Activated CD8-positive, alpha-beta memory T cell treated with anti-CD3 and anti-CD28 coated beads, Interleukin-2, amount 50 U/mL, for 48 hours (primary cell): Measurements from ENCODE around the gene BRIP1.
"Not testable (repeated sequence)": the region's sequence is repeated elsewhere in the genome, so short reads cannot be mapped to it uniquely, and the experiment has no call there.

Experiments used
- DNase-seq: peaks from one replicate; pipeline ENCODE4 v3.0.0-alpha.2; 2020

BRIP1 gene

DNA sequence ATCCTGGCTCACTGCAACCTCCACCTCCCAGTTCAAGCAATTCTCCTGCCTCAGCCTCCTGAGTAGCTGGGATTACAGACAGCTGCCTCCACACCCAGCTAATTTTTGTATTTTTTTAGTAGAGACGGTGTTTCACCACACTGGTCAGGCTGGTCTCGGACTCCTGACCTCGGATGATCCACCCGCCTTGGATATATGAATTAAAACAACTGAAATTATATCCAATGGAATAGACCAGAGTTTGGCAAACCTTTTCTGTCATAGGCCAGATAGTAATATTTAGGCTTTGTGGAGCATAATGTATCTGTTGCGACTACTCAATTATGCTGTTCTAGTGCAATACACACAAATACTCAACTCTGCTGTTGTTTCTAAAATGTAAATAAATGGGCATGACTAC lies 178.5 kb downstream of the BRIP1 start:
- DNase-seq = no peak

DNA sequence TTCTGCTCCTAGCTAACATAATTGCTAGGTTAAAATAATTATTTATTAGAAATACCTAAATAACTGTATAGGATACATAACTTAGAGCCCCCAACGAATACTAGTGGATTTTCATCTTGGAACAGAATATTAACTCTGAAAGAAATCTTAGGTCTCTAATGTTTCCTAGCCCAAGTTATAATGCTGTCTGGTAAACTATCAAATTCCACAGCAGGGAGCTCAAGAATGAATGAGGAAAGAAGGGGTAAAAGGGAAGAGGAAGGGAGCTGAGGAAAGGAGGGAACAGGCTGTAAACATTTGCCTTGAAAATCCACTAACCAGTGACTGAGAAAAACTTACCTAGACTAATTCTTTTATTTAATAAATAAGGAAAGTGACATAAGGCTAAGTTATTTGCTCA lies 179.2 kb downstream of the BRIP1 start:
- DNase-seq = no peak

DNA sequence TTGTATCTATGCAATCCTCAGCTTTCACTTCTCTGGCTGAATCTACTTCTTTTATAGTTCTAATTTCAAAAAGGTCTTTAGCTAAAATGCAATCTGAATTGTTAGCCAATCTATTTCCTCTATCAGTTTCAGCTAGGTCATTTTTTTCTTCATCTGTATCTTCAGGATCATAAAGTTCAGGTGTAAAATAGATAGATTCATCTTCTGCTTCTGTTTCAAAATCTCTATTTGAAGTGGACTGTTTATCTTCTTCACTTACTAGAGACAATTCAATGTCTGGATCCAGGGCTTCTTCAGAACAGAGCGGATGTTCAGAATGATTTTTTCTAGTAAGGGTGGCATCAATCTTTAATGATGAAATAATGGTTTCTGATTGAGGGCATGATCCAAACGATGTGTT lies 179.9 kb downstream of the BRIP1 start:
- DNase-seq = no peak

DNA sequence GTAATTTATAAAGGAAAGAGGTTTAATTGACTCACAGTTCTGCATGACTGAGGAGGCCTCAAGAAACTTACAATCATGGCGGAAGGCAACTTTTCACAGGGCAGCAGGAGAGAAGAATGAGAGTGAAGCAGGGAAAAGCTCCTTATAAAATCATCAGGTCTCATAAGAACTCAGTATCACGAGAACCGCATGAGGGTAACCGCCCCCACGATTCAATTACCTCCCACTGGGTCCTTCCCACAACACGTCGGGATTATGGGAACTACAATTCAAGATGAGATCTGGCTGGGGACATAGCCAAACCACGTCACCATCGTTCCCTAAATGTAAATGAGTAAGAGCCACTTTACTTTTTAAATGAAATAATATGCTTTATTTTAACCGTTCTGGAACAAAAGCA lies 182.4 kb downstream of the BRIP1 start:
- no peak for DNase-seq

DNA sequence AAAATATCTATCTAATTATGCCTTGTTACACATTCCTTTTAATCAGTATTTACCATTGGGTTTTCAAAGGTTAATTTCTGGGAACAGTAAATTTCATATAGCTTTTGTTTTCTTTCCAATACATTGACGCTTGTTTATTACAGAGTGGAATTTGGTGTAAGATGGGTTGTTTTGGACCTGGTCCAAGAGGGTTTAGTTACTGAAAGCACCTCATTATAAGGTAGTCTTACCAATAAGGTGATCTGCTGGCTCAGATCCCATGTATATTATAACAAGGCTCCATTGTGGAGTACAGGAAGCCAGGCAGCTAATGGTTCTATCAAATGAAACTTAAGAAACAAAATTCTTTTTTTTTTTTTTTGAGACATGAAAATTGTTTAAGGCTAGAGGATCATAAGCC lies 185.0 kb downstream of the BRIP1 start:
- no peak for DNase-seq

DNA sequence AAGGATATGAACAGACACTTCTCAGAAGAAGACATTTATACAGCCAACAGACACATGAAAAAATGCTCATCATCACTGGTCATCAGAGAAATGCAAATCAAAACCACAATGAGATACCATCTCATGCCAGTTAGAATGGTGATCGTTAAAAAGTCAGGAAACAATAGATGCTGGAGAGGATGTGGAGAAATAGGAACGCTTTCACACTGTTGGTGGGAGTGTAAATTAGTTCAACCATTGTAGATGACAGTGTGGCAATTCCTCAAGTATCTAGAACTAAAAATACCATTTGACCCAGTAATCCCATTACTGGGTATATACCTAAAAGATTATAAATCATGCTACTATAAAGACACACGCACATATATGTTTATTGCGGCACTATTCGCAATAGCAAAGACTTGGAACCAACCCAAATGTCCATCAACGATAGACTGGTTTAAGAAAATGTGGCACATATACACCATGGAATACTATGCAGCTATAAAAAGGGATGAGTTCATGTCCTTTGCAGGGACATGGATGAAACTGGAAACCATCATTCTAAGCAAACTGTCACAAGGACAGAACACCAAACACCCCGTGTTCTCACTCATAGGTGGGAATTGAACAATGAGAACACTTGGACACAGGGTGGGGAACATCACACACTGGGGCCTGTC lies 186.0 kb downstream of the BRIP1 start:
- DNase-seq = not testable (repeated sequence)

DNA sequence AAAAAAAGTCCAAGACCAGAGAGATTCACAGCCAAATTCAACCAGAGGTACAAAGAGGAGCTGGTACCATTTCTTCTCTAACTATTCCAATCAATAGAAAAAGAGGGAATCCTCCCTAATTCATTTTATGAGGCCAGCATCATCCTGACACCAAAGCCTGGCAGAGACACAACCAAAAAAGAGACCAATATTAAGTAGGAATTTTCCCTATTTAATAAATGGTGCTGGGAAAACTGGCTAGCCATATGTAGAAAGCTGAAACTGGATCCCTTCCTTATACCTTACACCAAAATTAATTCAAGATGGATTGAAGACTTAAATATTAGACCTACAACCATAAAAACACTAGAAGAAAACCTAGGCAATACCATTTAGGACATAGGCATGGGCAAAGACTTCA lies 186.8 kb downstream of the BRIP1 start:
- DNase-seq = not testable (repeated sequence)

DNA sequence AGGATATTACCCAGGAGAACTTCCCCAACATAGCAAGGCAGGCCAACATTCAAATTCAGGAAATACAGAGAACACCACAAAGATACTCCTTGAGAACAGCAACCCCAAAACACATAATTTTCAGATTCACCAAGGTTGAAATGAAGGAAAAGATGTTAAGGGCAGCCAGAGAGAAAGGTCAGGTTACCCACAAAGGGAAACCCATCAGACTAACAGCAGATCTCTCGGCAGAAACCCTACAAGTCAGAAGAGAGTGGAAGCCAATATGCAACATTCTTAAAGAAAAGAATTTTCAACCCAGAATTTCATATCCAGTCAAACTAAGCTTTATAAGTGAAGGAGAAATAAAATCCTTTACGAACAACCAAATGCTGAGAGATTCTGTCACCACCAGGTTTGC lies 188.7 kb downstream of the BRIP1 start:
- not testable (repeated sequence) for DNase-seq

DNA sequence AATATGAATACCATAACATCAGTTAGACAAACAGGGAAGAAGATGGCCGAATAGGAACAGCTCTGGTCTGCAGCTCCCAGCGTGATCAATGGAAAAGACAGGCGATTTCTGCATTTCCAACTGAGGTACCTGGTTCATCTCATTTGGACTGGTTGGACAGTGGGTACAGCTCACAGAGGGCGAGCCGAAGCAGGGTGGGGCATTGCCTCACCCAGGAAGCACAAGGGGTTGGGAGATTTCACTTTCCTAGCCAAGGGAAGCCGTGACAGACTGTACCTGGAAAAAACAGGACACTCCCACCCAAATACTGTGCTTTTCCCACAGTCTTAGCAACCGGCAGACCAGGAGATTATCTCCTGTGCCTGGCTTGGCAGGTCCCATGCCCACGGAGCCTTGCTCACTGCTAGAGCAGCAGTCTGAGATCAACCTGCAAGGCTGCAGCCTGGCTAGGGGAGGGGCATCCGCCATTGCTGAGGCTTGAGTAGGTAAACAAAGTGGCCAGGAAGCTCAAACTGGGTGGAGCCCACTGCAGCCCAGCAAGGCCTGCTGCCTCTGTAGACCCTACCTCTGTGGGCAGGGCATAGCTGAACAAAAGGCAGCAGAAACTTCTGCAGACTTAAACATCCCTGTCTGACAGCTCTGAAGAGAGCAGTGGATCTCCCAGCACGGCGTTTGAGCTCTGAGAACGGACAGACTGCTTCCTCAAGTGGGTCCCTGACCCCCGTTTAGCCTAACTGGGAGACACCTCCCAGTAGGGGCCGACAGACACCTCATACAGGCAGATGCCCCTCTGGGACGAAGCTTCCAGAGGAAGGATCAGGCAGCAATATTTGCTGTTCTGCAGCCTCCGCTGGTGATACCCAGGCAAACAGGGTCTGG lies 190.1 kb downstream of the BRIP1 start:
- DNase-seq = not testable (repeated sequence)

DNA sequence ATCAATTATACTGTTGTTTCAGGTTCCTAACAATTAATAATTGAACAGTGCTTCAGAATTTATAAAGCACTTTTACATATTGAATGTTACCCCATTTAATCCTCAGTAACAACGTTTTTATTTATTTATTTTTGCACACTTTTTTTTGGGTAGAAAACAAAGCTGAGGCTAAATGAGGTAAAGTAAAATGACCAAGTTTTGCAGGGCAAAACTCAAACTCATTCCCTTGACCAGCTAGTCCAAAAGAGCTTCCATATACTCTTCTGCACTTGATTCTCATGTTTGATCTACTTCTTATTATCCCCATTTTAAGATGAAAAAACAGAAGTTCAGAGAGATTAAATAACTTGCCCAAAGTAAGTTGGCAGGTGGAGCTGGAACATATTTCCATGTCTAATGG lies 191.2 kb downstream of the BRIP1 start:
- DNase-seq = no peak

DNA sequence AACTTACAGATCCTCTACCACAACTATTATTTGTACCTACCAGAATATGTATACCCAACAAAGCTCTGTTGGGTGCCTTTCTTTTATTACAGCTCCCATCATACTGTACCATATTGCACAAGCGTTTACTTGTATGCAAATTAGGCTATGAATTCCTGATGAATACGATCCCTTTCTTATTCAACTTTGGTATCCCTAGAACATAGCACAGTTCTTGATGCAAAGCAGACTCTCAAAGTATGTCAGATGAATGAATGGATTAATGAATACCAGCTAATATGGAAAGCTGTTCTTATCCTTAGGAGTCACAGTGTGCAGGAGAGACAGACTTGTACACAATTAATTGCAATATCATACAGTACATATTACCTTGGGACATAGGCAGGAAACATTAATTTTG lies 192.6 kb downstream of the BRIP1 start:
- DNase-seq = no peak

DNA sequence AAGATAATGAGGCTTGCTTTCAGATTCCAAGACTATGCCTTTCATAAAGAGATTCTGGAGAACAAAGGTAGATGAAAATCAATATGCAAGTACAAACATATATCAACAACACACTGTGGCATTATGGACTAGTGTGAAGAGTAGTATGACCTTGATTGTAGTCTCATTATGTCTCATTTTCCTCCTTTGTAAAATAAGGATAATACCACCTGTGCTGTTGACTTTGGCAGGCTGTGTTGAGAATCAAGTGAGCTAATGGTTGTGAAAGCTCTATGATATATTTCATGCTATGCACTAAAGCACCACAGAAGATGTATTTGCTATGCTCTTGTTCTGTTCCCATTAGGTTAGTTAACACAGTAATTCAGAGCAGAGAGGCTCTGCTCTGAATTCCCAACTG lies 193.8 kb downstream of the BRIP1 start:
- no peak for DNase-seq

DNA sequence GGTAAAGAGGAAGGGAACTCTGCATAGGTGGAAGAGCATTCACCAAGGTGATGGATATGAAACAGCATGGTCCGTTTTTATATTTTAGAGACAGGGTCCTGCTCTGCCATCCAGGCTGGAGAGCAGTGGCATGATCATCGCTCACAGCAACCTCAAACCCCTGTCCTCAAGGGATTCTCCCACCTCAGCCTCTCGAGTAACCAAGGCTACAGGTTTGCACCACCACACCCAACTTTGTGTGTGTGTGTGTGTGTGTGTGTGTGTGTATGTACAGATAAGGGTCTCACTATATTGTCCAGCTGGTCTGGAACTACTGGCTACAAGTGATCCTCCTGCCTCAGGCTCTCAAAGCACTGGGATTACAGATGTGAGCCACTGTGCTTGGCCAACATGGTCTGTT lies 194.8 kb downstream of the BRIP1 start:
- DNase-seq = no peak

DNA sequence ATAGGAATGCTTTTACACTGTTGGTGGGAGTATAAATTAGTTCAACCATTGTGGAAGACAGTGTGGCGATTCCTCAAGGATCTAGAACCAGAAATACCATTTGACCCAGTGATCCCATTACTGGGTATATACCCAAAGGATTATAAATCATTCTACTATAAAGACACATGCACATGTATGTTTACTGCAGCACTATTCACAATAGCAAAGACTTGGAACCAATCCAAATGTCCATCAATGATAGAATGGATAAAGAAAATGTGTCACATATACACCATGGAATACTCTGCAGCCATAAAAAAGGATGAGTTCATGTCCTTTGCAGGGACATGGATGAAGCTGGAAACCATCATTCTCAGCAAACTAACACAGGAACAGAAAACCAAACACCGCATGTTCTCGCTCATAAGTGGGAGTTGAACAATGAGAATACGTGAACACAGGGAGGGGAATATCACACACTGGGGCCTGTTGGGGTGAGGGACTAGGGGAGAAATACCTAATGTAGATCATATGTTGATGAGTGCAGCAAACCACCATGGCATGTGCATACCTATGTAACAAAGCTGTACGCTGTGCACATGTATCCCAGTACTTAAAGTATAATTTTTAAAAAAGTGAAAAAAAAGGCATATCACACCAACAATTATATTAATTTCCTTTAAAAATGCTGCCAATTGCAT lies 196.8 kb downstream of the BRIP1 start:
- DNase-seq = not testable (repeated sequence)

DNA sequence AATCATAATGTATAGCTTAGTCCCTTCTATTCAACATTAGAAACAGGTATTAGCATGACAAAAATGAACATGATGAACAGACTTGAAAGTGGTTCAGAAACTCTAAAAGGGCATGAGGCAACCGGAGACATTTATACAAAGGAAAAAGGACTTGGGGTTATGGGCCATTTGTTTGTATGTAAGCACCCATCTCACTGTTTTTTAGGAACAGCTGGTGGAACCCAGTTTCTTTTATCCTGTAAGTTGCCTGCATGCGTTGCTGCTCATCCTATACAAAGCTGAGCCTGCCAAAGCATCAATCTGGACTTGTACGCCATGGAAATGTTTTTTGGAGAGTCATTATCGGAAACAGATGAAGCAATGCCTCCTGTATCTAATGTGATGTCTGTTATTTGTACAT lies 200.0 kb downstream of the BRIP1 start:
- no peak for DNase-seq

DNA sequence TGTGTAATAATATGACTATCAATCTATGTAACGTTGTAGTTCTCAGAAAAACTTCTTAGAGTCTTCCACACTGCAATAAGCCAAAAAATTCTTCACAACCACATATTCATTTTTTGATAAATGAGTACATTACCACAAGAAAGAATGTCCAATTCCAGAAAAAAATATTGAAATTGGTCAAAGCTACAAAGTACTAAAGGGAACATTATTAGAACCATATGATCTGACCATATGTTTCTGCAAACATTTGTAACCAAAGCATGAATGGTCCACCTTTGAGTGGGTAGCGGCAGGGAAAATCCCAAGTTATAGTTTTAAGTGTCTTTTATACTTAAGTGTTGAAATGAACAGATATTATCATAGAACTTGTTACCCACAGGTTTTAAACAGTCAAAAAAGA lies 200.6 kb downstream of the BRIP1 start:
- DNase-seq = no peak

DNA sequence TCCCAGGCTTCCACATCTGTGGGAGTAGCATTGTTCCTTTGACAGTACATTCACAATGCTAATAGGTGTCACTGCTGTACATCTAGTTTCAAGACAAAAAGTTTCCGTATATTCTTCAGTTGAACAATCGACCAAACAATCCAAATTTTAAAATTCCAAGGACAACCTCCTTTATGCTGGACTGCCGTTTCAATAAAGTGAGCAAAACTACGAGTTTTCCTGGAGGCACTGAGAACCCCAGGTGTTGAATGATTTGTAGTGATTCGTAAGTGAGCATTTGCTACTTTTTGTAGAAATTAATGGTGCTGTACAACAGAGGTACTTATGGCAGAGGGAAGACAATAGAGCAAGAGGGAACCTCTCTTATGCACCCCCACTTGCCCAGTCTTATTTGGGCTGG lies 201.1 kb downstream of the BRIP1 start:
- no peak for DNase-seq

DNA sequence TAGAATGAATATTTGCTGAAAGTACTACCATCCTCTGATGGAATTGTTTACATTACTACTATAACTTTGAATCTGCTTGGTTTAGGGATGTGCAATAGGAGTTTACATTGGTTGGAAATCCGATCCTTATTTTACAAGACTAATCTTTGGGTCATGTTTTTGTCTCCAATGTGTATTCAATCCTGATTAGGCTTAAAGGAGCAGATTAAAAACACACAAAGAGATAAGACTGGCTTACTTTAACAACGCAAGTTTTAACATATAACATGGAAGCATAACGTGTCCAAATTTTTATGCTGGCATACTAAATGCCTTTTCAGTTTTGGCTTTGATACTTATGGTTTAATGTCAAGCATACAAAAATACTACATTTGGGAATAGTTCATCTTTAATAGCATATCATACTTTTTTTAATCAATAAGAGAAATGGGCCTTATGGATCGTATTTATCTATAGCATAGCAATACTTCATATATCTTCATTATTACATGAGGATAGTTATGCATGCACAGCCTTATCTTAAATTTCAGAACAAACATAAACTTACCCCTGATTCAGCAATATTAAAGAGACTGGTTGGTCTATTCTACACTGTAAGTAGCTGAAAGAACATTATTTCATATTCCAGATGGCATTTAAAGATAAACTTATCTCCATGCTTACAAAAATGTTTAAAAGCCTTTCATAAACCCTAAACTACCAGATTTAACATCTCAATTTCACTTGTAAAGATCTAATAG lies 202.4 kb downstream of the BRIP1 start:
- DNase-seq = no peak

DNA sequence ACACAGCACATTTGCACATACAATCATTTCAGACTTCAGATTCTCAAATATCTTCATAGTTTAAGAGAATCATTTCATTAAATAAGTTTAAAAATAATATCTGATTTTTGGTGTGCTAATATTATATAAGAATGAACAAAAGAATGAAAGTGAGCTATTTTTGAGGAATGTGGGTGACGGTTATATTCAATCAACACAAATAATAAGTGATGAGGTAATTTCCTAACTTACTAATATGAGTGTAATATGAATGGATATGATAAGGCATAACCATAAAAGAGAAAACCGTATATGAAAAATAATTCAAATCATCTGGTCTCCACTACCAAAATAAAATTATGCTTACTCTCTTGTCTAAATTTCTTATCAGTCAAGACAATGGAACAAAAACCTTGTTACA lies 203.9 kb downstream of the BRIP1 start:
- no peak for DNase-seq

DNA sequence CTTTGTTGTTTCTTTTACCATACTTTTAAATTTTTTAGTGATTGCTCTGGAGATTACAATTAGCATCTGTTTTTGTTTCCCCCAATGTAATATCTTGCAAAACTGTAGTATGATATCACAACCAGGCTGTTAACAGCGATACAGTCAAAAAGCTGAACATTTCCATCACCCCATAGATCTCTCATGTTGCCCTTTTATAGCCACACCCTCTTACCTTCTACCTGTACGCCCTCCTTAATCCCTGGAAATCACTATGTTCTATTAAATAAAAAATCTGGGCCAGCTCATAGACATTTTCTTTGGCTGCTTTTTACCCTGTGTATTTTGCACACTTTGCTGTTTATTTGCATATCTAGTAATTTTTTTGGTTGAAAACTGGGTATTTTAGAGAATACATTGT lies 205.1 kb downstream of the BRIP1 start:
- DNase-seq = no peak

DNA sequence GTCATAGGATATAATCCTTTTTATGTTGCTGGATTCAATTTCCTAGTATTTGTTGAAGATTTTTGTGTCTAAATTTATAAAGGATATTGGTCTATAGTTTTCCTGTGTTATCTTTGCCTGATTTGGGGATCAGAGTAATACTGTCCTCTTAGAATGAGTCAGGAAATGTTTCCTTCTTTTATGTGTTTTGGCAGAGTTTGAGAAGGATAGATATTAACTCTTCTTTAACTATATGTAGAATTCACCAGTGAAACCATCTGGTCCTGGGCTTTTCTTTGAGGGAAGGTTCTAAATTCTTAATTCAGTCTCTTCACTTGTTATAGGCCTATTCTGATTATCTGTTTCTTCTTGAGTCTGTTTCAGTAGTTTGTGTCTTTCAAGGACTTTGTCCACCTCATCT lies 206.0 kb downstream of the BRIP1 start:
- no peak for DNase-seq

DNA sequence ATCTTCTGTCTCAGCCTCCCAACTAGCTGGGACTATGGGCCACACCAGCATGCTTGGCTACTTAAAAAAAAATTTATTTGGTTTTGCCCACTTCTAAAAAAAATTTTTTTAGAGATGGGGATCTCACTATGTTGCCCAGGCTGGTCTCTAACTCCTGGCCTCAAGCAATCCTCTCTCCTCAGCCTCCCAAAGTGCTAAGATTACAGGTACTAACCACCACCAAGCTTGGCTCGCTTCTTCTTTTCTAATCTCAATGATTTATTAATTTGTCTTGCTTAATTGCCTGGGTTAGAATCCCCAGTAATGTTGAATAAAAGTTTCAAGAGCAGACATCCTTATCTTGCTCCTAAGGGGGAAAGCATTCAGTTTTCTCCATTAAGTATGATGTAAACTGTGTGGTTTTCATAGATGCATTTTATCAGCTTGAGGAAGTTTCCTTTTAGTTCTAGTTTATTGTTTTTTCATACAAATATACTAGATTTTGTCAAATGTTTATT lies 206.6 kb downstream of the BRIP1 start:
- DNase-seq = no peak

DNA sequence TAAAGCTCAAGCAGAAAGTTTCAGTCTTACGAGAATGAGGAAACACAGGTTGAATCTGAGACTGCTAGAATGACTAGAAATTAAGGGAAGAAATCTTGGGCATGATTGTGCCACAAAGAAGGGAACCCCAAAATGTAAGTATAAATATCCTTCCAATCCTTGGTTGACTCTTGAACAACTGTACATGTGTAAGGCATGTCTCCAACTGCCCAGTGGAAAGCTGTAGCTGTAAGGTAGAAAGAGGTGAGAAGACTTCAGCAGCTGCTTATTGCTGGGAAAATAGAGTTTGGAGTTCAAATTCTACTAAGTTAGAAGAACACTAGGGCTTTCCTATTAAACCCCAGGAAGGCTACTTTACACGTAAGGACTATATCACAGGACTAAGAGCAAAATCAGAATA lies 212.6 kb downstream of the BRIP1 start:
- no peak for DNase-seq
